ENCODE data around the gene DCC. TPM values are rescaled to one million over a fixed set of nuclear protein-coding genes. Genes with fewer than 3 reads are reported as not detected.

DCC gene
- total RNA-seq, 2 donors from 2014 or later = 0.33 TPM; not detected in 1

- Histone ChIP-seq H3K4me3 (no peak overlapping the region), H3K27ac (no peak overlapping the region), H3K9me3 (no peaks in the 10 kb centered on the region), H3K27me3 (no peaks in the 10 kb centered on the region), H3K36me3 (replicated peaks in 1 of 2; ENCODE audit: insufficient read depth in 1 of 2, low read depth in 2 of 2) (no peaks in the 10 kb centered on the region), H3K4me1 (no peaks in the 10 kb centered on the region)
- intact Hi-C loops (cut with DNase I) = no loop called here
- DNase-seq (no peak), ATAC-seq (no peak)
- no peak for TF ChIP-seq POLR2A (IDR thresholded peaks at IDR 0.05)
- TF ChIP-seq, protein P1, sequence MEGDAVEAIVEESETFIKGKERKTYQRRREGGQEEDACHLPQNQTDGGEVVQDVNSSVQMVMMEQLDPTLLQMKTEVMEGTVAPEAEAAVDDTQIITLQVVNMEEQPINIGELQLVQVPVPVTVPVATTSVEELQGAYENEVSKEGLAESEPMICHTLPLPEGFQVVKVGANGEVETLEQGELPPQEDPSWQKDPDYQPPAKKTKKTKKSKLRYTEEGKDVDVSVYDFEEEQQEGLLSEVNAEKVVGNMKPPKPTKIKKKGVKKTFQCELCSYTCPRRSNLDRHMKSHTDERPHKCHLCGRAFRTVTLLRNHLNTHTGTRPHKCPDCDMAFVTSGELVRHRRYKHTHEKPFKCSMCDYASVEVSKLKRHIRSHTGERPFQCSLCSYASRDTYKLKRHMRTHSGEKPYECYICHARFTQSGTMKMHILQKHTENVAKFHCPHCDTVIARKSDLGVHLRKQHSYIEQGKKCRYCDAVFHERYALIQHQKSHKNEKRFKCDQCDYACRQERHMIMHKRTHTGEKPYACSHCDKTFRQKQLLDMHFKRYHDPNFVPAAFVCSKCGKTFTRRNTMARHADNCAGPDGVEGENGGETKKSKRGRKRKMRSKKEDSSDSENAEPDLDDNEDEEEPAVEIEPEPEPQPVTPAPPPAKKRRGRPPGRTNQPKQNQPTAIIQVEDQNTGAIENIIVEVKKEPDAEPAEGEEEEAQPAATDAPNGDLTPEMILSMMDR (IDR thresholded peaks at IDR 0.05) = no peak
- 84 to 93% methylated on average over 3 of the region's 3 CpGs for WGBS, 2 donors
Observed at GRCh38 chr18:52415131-52415530, 75.1 kb downstream of the DCC start.

DNA sequence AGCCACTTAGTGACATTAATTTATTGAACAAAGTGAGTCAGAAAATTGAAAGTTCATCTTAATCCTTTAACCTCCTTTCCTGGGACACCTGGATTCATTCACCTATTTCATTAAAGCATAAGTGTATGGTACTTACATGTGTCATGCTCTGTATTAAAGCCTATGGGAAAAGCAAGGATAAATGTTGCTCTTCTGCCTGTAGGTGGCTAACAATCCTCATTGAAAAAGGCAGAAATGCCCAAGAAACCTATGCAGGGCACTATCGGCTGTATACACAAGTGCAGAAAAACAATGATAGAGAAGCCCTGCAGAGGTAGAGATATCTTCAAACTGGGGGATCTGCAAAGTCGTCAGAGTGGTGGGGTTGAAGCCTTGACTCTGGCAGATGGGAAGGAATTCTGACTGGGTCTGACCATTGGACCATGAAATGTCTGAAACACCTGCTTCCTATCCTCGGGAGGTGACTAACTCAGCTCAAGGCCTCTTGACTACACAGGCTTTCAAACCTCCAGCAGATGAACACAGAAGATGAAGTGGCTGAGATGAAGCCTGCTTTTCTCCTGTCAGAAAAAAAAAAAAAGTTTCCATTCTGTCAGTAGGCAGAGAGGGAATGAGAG is 83.1 kb downstream of the DCC start:
- no peak overlapping the region for H3K4me3 ChIP-seq
- no peaks in the 10 kb centered on the region for H3K4me1 ChIP-seq
- no peak for ATAC-seq
- DNase-seq = peak in 1 of 4 donors; percentile 12
- H3K9me3 ChIP-seq = no peaks in the 10 kb centered on the region
- no peaks in the 10 kb centered on the region for H3K27me3 ChIP-seq
- no peak overlapping the region for H3K27ac ChIP-seq
- intact Hi-C loops (cut with DNase I) = no loop called here
- no peak for TF ChIP-seq POLR2A (IDR thresholded peaks at IDR 0.05)
- TF ChIP-seq, protein P1 (IDR thresholded peaks at IDR 0.05) = peak in 3 of 7 experiments; percentile 8 to 19 (median 15)
- no peaks in the 10 kb centered on the region for H3K36me3 ChIP-seq (replicated peaks in 1 of 2; ENCODE audit: insufficient read depth in 1 of 2, low read depth in 2 of 2)
- 18 to 30% methylated on average over 3 of the region's 3 CpGs for WGBS, 2 donors

GRCh38 chr18:52426041-52426440 is 86.0 kb downstream of the DCC start:
- no peak overlapping the region for H3K27ac ChIP-seq
- ATAC-seq = no peak
- no peak overlapping the region for H3K4me3 ChIP-seq
- TF ChIP-seq POLR2A (IDR thresholded peaks at IDR 0.05) = no peak
- TF ChIP-seq, protein P1 (IDR thresholded peaks at IDR 0.05) = no peak
- DNase-seq = no peak
- H3K4me1 ChIP-seq = no peaks in the 10 kb centered on the region
- no peaks in the 10 kb centered on the region for H3K36me3 ChIP-seq (replicated peaks in 1 of 2; ENCODE audit: insufficient read depth in 1 of 2, low read depth in 2 of 2)
- H3K9me3 ChIP-seq = no peaks in the 10 kb centered on the region
- intact Hi-C loops (cut with DNase I) = no loop called here
- H3K27me3 ChIP-seq = no peaks in the 10 kb centered on the region
- WGBS, 2 donors = 48 to 66% methylated on average over 4 of the region's 4 CpGs

GRCh38 chr18:52426462-52426861 is 86.5 kb downstream of the DCC start:
- ATAC-seq (no peak), DNase-seq (no peak)
- TF ChIP-seq POLR2A (IDR thresholded peaks at IDR 0.05) = no peak
- TF ChIP-seq, protein P1 (IDR thresholded peaks at IDR 0.05) = no peak
- no peaks in the 10 kb centered on the region for H3K27me3 ChIP-seq
- intact Hi-C loops (cut with DNase I) = no loop called here
- no peak overlapping the region for H3K4me3 ChIP-seq
- no peaks in the 10 kb centered on the region for H3K4me1 ChIP-seq
- WGBS, 2 donors = 11 to 21% methylated on average over 1 of the region's 1 CpG
- no peaks in the 10 kb centered on the region for H3K36me3 ChIP-seq (replicated peaks in 1 of 2; ENCODE audit: insufficient read depth in 1 of 2, low read depth in 2 of 2)
- H3K27ac ChIP-seq = no peak overlapping the region
- H3K9me3 ChIP-seq = no peaks in the 10 kb centered on the region

GRCh38 chr18:52427521-52428175 is 87.7 kb downstream of the DCC start:
- intact Hi-C loops (cut with DNase I) = no loop called here
- no peak overlapping the region for H3K27ac ChIP-seq
- no peaks in the 10 kb centered on the region for H3K9me3 ChIP-seq
- DNase-seq = no peak
- H3K4me3 ChIP-seq = no peak overlapping the region
- WGBS, 2 donors = 85% methylated on average over 4 of the region's 4 CpGs
- no peaks in the 10 kb centered on the region for H3K36me3 ChIP-seq (replicated peaks in 1 of 2; ENCODE audit: insufficient read depth in 1 of 2, low read depth in 2 of 2)
- TF ChIP-seq POLR2A (IDR thresholded peaks at IDR 0.05) = no peak
- TF ChIP-seq, protein P1 (IDR thresholded peaks at IDR 0.05) = no peak
- H3K27me3 ChIP-seq = no peaks in the 10 kb centered on the region
- no peak for ATAC-seq
- H3K4me1 ChIP-seq = no peaks in the 10 kb centered on the region

All from body of pancreas (tissue), 4 donors.